Activated CD8-positive, alpha-beta T cell treated with anti-CD3 and anti-CD28 coated beads, Interleukin-2, amount 10 ng/mL, durations not matched to agents 7 days and 5 days (primary cell): ENCODE results near the gene RASD2. TPM values are rescaled to one million over a fixed set of nuclear protein-coding genes. Genes with fewer than 3 reads are reported as not detected.

Source experiments
- ATAC-seq: fragments of 150-1000 bp; cut with Tn5 transposase; one replicate; pipeline ENCODE4 v1.10.0; 2021; ENCODE audit warnings: moderate library complexity
- CTCF ChIA-PET: fragments of 350-600 bp; sonication (Branson Sonifier 250); formaldehyde crosslinking; loops from one replicate; lab custom pipeline; 2021; ENCODE audit warnings: antibody characterized with exemption; lab: Charles Lee
- POLR2A ChIA-PET: fragments of 350-600 bp; sonication (Branson Sonifier 250); formaldehyde crosslinking; loops from one replicate; lab custom pipeline; 2021; ENCODE audit warnings: antibody characterized with exemption; lab: Charles Lee
- DNase-seq: peaks from one replicate; pipeline ENCODE4 v3.0.0-alpha.2; 2020
- H3K27ac Mint-ChIP-seq: one replicate; pipeline ENCODE4 v1.8.0; 2021; ENCODE audit warnings: mild to moderate bottlenecking, mixed read lengths
- H3K27me3 Mint-ChIP-seq: one replicate; pipeline ENCODE4 v1.8.0; 2021; ENCODE audit warnings: low read depth, mixed read lengths
- H3K36me3 Mint-ChIP-seq: one replicate; pipeline ENCODE4 v1.8.0; 2021; ENCODE audit warnings: low read depth, mixed read lengths
- H3K4me1 Mint-ChIP-seq: one replicate; pipeline ENCODE4 v1.8.0; 2021; ENCODE audit warnings: low read depth, mixed read lengths
- H3K4me3 Mint-ChIP-seq: one replicate; pipeline ENCODE4 v1.8.0; 2021; ENCODE audit warnings: mild to moderate bottlenecking, mixed read lengths
- H3K9me3 Mint-ChIP-seq: one replicate; pipeline ENCODE4 v1.8.0; 2022; ENCODE audit warnings: mixed read lengths; ENCODE audit not compliant: insufficient read depth
- total RNA-seq, 2 experiments: library from RNA; stranded (reverse); gene quantifications; one replicate each; pipeline ENCODE4 v1.2.3, GENCODE V29; 2021

The RASD2 gene
- total RNA-seq, 2 experiments from 2014 or later, result 0.08 TPM

DNA sequence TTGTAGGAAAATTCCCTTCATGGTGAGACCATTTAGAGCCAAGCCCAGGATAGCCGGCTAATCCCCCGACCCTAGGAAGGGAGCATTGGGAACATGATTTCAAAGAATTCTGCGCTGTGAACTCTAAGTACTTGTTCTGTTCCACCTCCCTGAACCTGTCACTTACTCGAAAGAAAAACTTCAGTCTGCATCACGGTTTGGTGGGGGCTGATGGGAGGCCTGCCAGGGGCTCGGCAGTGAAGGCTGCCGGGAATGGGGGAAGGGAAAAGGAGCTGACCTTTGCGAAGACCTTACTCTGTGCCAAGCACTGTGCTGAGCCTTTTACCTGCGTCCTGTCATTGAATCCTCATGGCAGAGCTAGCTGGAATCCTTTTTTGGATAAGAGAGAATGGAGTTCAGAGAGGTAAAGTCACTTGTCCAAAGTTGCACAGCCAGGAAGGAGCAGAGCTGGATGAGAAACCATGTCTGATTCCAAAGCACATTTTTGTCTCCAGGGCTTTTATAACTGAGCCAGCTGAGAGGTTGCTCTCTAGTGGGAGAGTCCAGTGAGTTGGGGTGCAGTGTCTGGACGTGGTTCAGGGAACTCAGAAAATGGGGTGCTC lies 15.4 kb downstream of the RASD2 start:
- Mint-ChIP-seq H3K4me1 (peaks cover 13% of the 10 kb centered on the region), H3K27me3 (peaks cover 7% of the 10 kb centered on the region), H3K4me3 (no peak overlapping the region), H3K36me3 (no peaks in the 10 kb centered on the region), H3K27ac (no peak overlapping the region), H3K9me3 (no peaks in the 10 kb centered on the region)
- DNase-seq, result no peak
- no peak for ATAC-seq
- ChIA-PET CTCF (no interaction called here), POLR2A (no interaction called here)

DNA sequence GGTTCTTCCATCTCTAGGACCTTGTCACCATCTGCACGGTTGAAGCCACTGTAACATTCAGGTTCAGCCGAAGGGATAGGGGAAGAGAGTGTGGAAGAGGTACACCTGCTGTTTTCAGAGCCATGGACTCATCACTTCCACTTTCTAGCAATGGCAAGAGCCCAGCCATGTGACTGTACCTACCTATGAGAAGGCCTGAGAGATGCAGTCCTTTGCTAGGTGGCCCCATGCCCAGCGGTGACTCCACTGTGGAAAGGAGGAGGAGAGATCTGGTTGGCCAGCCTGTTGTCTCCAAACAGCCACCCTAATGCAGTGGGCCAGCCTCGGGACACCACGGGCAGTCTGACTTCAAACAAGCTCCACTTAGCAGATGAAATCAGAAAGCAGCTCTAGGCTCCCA lies 16.0 kb downstream of the RASD2 start:
- Mint-ChIP-seq H3K36me3 (no peaks in the 10 kb centered on the region), H3K9me3 (no peaks in the 10 kb centered on the region), H3K27ac (no peak overlapping the region), H3K4me1 (peaks cover 15% of the 10 kb centered on the region), H3K27me3 (peaks cover 8% of the 10 kb centered on the region), H3K4me3 (no peak overlapping the region)
- POLR2A ChIA-PET, result no interaction called here
- no peak for ATAC-seq
- no peak for DNase-seq
- CTCF ChIA-PET, result no interaction called here

DNA sequence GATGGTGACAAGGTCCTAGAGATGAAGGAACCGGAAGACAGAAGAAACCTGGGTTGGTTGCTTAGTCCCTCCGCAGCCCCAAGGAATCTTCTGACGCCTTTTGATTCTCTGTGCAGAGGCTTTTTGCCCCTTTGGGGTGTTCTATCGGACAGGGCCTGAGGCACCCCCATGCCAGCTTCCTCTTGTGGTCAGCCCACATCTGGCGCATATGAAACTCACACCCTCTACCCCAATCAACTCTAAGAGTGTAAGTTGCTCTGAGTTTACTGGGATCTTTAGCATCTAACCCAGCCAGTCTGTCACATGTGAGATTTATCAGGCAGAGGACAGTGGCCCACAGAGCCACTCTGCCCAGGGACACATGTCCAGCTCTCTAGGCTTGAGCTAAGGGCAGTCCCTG lies 17.4 kb downstream of the RASD2 start:
- DNase-seq (no peak), ATAC-seq (no peak)
- H3K36me3 Mint-ChIP-seq, result no peaks in the 10 kb centered on the region
- ChIA-PET CTCF (no interaction called here), POLR2A (no interaction called here)
- no peak overlapping the region for H3K27ac Mint-ChIP-seq
- H3K9me3 Mint-ChIP-seq, result no peaks in the 10 kb centered on the region
- peaks cover 9% of the 10 kb centered on the region for H3K4me1 Mint-ChIP-seq
- no peak overlapping the region for H3K4me3 Mint-ChIP-seq
- H3K27me3 Mint-ChIP-seq, result peaks cover 14% of the 10 kb centered on the region

DNA sequence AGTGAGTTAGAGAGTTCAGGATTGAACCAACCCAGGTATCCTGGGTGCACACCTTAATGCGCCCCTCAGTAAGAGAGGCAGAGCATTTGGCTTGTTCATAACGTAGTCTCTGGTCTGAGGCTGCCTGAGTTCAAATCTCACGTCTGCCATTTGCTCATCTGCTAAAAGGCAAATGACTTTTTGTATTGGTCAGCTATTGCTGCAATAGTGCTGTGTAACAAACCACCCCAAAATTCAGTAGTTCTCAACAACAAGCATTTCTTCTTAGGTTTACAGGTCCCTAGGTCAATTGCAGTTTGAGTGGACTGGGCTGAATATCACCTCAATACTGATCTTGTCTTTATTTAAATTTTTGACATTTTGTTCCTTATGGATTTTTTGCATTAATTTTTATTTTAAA lies 18.1 kb downstream of the RASD2 start:
- Mint-ChIP-seq H3K27me3 (peaks cover 14% of the 10 kb centered on the region), H3K36me3 (no peaks in the 10 kb centered on the region), H3K9me3 (no peaks in the 10 kb centered on the region), H3K4me1 (peaks cover 6% of the 10 kb centered on the region), H3K4me3 (no peak overlapping the region), H3K27ac (no peak overlapping the region)
- no peak for DNase-seq
- ChIA-PET CTCF (no interaction called here), POLR2A (no interaction called here)
- no peak for ATAC-seq

DNA sequence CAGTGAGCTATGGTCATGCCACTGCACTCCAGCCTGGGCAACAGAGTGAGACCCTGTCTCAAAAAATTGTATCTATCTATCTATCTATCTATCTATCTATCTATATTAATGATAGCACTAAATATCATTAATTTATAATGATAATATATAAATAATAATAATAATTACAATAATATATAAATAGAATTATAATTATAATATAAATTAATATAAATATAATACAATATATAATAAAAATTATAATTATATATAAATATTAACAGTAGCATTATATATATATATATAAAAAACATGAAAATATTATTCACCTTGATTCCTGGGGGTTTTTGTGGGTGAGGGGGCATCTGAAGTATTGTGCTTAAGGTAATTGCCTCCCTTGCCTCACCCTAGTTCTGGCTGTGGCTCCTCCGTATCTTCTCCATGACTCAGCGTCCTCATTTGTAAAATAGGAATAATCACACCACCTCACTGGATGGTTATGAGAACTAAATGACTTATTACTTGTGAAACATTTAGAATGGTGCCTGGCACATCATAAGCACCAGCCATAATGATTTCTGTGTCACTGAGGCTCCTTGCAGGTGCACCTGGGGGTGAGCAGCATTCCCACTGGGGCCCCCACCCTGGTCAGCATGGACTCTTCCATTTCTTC lies 18.8 kb downstream of the RASD2 start:
- Mint-ChIP-seq H3K36me3 (no peaks in the 10 kb centered on the region), H3K27me3 (peaks cover 14% of the 10 kb centered on the region), H3K4me3 (no peak overlapping the region), H3K4me1 (peaks cover 6% of the 10 kb centered on the region), H3K9me3 (no peaks in the 10 kb centered on the region), H3K27ac (no peak overlapping the region)
- ChIA-PET CTCF (no interaction called here), POLR2A (no interaction called here)
- DNase-seq (no peak), ATAC-seq (no peak)

DNA sequence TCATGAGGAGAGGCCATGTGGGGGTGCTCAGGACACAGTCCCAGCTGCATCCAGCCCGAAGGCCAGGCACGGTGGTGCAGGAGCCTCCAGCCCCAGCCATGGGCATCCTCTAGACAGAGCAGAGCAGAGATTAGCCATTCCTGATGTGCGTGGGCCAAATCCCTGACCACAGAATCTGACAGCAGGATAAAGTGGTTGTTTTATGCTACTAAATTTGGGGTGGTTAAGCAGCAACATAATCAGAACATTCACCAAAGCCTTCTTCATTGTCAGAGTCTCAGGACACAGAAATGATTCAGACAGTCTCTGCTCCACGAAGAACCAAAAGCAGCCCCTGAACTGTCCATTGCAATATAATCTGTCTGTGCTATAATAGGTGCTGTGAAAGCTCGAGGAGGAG lies 19.7 kb downstream of the RASD2 start:
- DNase-seq (no peak), ATAC-seq (no peak)
- no peaks in the 10 kb centered on the region for H3K36me3 Mint-ChIP-seq
- H3K27ac Mint-ChIP-seq, result no peak overlapping the region
- POLR2A ChIA-PET, result no interaction called here
- CTCF ChIA-PET, result no interaction called here
- no peak overlapping the region for H3K4me3 Mint-ChIP-seq
- peaks cover 20% of the 10 kb centered on the region for H3K27me3 Mint-ChIP-seq
- H3K9me3 Mint-ChIP-seq, result no peaks in the 10 kb centered on the region
- H3K4me1 Mint-ChIP-seq, result peaks cover 6% of the 10 kb centered on the region

DNA sequence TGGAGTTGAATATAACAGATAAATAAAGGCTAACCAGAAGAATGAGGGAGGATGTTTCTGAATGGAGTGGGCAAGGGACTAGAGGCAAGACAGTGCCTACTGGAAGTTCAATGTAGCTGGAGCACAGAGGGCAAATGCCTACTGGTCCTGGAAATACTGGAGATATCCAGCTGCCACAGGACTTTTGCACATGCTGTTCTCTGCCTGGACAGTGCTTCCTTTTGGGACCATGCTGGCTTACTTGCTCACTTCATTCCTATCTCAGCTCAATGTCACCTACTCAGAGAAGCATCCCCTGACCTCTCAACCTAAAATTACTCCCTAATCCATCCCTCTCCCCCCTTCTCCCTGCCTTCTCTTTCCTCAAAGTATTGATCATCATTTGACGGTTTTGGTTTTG lies 20.2 kb downstream of the RASD2 start:
- CTCF ChIA-PET, result no interaction called here
- Mint-ChIP-seq H3K27ac (no peak overlapping the region), H3K36me3 (no peaks in the 10 kb centered on the region), H3K4me1 (peaks cover 6% of the 10 kb centered on the region), H3K27me3 (peaks cover 20% of the 10 kb centered on the region), H3K4me3 (no peak overlapping the region), H3K9me3 (no peaks in the 10 kb centered on the region)
- DNase-seq, result no peak
- no peak for ATAC-seq
- POLR2A ChIA-PET, result no interaction called here

DNA sequence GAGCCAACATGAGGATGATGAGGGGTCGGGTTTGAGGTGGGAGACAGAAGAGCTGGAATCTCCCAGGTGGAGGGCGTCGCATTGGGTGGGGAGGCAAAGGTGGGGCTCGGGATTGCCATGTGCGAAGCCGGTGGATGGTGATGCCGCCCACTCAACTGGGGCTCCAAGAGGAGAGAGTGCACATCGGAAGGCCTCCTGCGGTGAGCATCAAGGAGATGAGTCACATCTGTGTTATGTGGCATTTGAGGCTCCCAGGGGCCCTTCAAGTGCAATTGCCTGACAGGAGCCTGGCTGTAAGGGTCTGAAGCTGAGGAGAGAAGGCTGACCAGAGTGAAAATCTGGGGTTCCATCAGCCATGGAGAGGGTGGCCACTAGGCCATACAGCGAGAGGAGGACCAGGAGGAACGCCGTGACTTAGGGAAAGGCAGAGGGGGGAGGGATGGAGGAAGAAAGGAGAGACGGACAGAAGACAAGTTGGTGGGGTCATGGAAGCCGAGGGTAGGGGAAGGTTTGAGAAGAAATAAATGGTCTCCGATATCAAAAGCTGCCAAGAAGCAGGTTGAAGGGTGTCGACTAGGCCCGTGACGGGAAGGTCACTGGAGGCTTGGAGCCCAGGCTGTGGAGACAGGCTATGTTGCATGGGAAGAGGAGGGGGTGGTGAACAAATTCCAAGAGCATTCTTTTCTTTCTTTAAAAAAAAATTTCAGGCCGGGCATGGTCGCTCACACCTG lies 21.3 kb downstream of the RASD2 start:
- POLR2A ChIA-PET, result no interaction called here
- DNase-seq, result no peak
- CTCF ChIA-PET, result no interaction called here
- Mint-ChIP-seq H3K36me3 (no peaks in the 10 kb centered on the region), H3K27ac (no peak overlapping the region), H3K4me1 (peaks cover 6% of the 10 kb centered on the region), H3K9me3 (no peaks in the 10 kb centered on the region), H3K27me3 (peaks cover 18% of the 10 kb centered on the region), H3K4me3 (no peak overlapping the region)
- ATAC-seq, result no peak

DNA sequence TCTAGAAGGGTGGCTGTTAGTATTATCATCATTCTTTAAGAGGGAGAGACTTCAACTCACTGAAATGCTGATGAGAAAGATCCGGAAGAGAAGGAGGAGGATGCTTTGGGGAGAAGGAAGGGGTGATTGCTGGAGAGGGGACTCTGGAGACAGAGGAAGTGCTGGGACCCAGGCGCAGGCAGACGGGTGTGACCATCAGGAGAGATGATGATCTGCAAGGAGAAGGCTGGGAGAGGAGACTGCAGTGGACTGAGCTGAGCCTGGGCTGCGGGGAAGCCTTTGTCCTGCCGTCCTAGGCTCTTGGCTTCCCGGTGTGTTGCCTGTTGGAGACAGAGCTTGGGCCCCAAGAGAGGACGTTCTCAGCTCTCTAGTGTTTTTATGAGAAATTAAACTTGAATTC lies 22.6 kb downstream of the RASD2 start:
- ChIA-PET CTCF (interaction anchor here (1.8 kb wide), 1 partner anchor 20 kb away, joined by 4 read pairs; no protein-coding TSS in a partner anchor), POLR2A (no interaction called here)
- DNase-seq (no peak), ATAC-seq (no peak)
- H3K4me3 Mint-ChIP-seq, result no peak overlapping the region
- peaks cover 3% of the 10 kb centered on the region for H3K4me1 Mint-ChIP-seq
- peaks cover 18% of the 10 kb centered on the region for H3K27me3 Mint-ChIP-seq
- H3K27ac Mint-ChIP-seq, result no peak overlapping the region
- H3K9me3 Mint-ChIP-seq, result no peaks in the 10 kb centered on the region
- H3K36me3 Mint-ChIP-seq, result no peaks in the 10 kb centered on the region

DNA sequence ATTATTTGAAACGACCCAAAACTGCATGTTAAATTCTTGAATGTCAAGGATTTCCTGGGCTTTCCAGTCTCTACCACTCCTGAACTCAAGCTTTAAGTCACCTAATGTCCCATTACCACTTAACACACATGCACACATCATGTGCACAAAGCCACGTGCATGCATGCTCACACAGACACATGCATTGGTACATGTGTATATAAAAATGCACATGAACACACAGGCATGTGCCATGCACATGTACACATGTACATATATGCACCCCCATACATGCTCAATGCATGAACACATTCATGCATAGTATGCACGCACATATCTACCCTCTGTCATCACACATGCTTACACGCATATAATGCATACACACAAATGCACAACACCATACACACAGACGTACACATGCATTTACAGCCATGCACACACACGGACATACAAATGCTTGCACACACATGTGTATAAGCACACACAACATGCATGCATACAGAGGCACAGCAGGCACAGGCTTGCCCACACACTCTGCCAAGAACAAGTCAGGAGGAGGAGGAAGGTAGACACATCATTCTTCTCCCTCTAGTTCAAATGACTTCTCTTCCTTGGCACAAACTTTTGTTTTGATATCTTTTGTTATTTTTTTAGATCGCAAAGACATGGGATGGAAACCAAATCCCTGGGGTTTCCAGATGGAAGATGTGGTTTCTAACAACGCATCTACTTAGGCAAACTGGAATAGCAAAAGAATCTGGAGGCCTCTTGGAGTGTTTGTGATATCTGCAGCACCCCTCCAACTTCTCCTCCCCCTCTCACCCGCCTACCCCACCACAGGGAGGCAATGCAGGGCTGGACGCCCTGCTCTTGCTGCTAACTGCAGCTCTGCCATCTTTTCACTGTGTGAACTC lies 24.6 kb downstream of the RASD2 start:
- H3K27ac Mint-ChIP-seq, result no peak overlapping the region
- peaks cover 16% of the 10 kb centered on the region for H3K27me3 Mint-ChIP-seq
- H3K4me3 Mint-ChIP-seq, result no peak overlapping the region
- H3K36me3 Mint-ChIP-seq, result no peaks in the 10 kb centered on the region
- DNase-seq (no peak), ATAC-seq (no peak)
- ChIA-PET POLR2A (no interaction called here), CTCF (interaction anchor here (1.8 kb wide), 1 partner anchor 18 kb away, joined by 4 read pairs; no protein-coding TSS in a partner anchor)
- H3K4me1 Mint-ChIP-seq, result peaks cover 3% of the 10 kb centered on the region
- H3K9me3 Mint-ChIP-seq, result no peaks in the 10 kb centered on the region

DNA sequence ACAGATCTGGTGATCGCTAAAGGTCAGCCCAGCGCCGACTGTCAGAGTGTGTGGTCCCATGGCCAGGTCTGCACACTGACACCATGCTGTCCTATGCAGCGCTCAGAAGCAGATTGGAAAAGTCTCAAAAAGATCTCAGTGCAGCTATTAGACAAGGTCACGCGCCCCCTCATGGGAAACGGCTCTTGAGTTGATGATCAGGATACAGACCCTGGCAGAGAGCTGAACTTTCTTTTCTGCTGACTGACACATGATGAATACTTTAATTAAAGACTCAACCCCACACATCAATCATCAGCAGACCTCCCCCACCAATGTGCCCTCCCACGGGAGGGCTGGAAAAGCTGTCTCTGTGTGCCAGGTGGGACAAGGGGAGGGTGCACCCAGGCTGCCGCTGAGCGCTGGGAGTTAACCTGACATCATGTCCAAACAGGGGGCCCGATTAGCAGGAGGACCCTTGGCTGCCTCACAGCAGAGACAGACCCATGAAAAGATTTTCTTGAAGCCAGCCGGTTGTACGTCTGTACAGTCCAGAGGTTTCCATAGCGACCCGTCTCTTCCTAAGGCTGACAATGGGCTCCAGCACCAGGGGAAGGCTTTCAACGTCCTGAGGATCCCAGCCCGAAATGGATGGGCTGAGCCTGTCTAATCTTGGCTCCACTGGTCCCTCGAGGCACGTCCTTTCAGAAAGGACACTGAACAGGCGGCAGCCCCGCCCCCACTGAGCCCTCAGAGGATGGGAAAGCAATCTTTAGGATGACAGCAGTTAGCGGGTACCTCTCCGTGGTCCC lies 26.9 kb downstream of the RASD2 start:
- CTCF ChIA-PET, result interaction anchor here (1.2 kb wide), 1 partner anchor 60 kb away, joined by 3 read pairs; no protein-coding TSS in a partner anchor
- POLR2A ChIA-PET, result no interaction called here

More for the DNA sequence above, 26.9 kb downstream of the RASD2 start:
- no peak overlapping the region for H3K4me3 Mint-ChIP-seq
- DNase-seq (no peak), ATAC-seq (no peak)
- H3K9me3 Mint-ChIP-seq, result no peaks in the 10 kb centered on the region
- H3K4me1 Mint-ChIP-seq, result no peaks in the 10 kb centered on the region
- H3K27ac Mint-ChIP-seq, result no peak overlapping the region
- no peaks in the 10 kb centered on the region for H3K36me3 Mint-ChIP-seq
- peaks cover 6% of the 10 kb centered on the region for H3K27me3 Mint-ChIP-seq
